SU-DHL-6 (cell line): Measurements from ENCODE around the gene ZNF516.

Source experiments
- H2AFZ ChIP-seq: fragments of 200-600 bp; sonication (generic); 2 replicates; pipeline ENCODE4 v1.6.1; 2014; ENCODE audit warnings: low read depth, mild to moderate bottlenecking, moderate library complexity, mixed read lengths, antibody characterized with exemption, low read length; ENCODE audit not compliant: severe bottlenecking
- H3F3A ChIP-seq: fragments of 200-600 bp; shearing (Covaris generic); 2 replicates; pipeline ENCODE4 v1.6.0; 2016; ENCODE audit warnings: antibody characterized with exemption, mild to moderate bottlenecking; ENCODE audit not compliant: insufficient read depth
- H3K27ac ChIP-seq: fragments of 200-600 bp; sonication (generic); 2 replicates; pipeline ENCODE4 v1.5.1; 2016; ENCODE audit warnings: low read depth, mild to moderate bottlenecking, low read length, moderate library complexity, mixed read lengths
- H3K27me3 ChIP-seq: fragments of 200-600 bp; sonication (generic), shearing (Covaris generic); 2 replicates; pipeline ENCODE4 v1.6.0; 2014; ENCODE audit warnings: mild to moderate bottlenecking, low read length
- H3K36me3 ChIP-seq: fragments of 200-600 bp; sonication (generic); 2 replicates; pipeline ENCODE4 v1.6.1; 2014; ENCODE audit warnings: mild to moderate bottlenecking, low read length, mixed read lengths
- H3K4me2 ChIP-seq: fragments of 300-600, 200-600 bp; shearing (Covaris generic), sonication (generic); 2 replicates; pipeline ENCODE4 v1.6.0; 2014; ENCODE audit warnings: low read length, low read depth, mild to moderate bottlenecking; ENCODE audit not compliant: poor library complexity, severe bottlenecking
- H3K4me3 ChIP-seq: fragments of 200-600 bp; sonication (generic); 2 replicates; pipeline ENCODE4 v1.5.1; 2014; ENCODE audit warnings: antibody characterized with exemption, low read length, mild to moderate bottlenecking, mixed read lengths; ENCODE audit not compliant: insufficient read depth, poor library complexity, severe bottlenecking
- H3K79me2 ChIP-seq: fragments of 200-600 bp; sonication (generic); 2 replicates; pipeline ENCODE4 v1.6.1; 2014; ENCODE audit warnings: mild to moderate bottlenecking, low read length, moderate library complexity; ENCODE audit not compliant: insufficient read depth
- H3K9ac ChIP-seq: fragments of 200-600 bp; sonication (generic); 2 replicates; pipeline ENCODE4 v1.7.0; 2014; ENCODE audit warnings: mild to moderate bottlenecking, low read length
- H3K9me2 ChIP-seq: fragments of 200-600 bp; sonication (generic); replicated peaks from 2 replicates; pipeline ENCODE4 v1.6.1; 2014; ENCODE audit warnings: low read length; ENCODE audit not compliant: insufficient read depth
- H3K9me3 ChIP-seq: fragments of 200-600 bp; sonication (generic); 2 replicates; pipeline ENCODE4 v1.6.1; 2014; ENCODE audit warnings: low read length, mixed read lengths; ENCODE audit not compliant: insufficient read depth
- H4K20me1 ChIP-seq: fragments of 200-600 bp; sonication (generic); 2 replicates; pipeline ENCODE4 v1.6.1; 2014; ENCODE audit warnings: low read depth, mild to moderate bottlenecking, antibody characterized with exemption, low read length, moderate library complexity, mixed read lengths
- CTCF ChIP-seq: fragments of 200-600 bp; sonication (generic); IDR thresholded peaks from one replicate; pipeline ENCODE4 v1.5.1; 2017; ENCODE audit warnings: antibody characterized with exemption, mild to moderate bottlenecking, low read length, moderate library complexity; ENCODE audit not compliant: insufficient read depth, poor library complexity, severe bottlenecking
- EZH2phosphoT487 ChIP-seq: fragments of 200-600 bp; sonication (generic), shearing (Covaris generic); conservative IDR thresholded peaks from 2 replicates; pipeline ENCODE4 v1.6.1; 2018; ENCODE audit warnings: mild to moderate bottlenecking, antibody characterized with exemption, low read length, moderate library complexity, mixed read lengths

The ZNF516 gene

GRCh38 chr18:76382275-76382674, 112.8 kb downstream of the ZNF516 start:
- Histone ChIP-seq H3K4me3 (no peak overlapping the region), H3K79me2 (peaks cover 27% of the 10 kb centered on the region; the same call in 1 of the 2 replicates), H3K27ac (no peak overlapping the region), H2AFZ (no peak overlapping the region), H3K9ac (no peak overlapping the region), H3K36me3 (no peaks in the 10 kb centered on the region), H3K27me3 (no peaks in the 10 kb centered on the region), H4K20me1 (no peaks in the 10 kb centered on the region; the same call in 1 of the 2 replicates), H3F3A (no peaks in the 10 kb centered on the region), H3K9me2 (no peaks in the 10 kb centered on the region), H3K9me3 (no peaks in the 10 kb centered on the region), H3K4me2 (no peak overlapping the region)
- TF ChIP-seq EZH2phosphoT487: no peak
- TF ChIP-seq CTCF: no peak

- H4K20me1 ChIP-seq: no peaks in the 10 kb centered on the region; the same call in 1 of the 2 replicates
- H3K36me3 ChIP-seq: no peaks in the 10 kb centered on the region
- H3K9me2 ChIP-seq: no peaks in the 10 kb centered on the region
- H2AFZ ChIP-seq: no peak overlapping the region
- H3K27ac ChIP-seq: no peak overlapping the region
- H3K79me2 ChIP-seq: peaks cover 15% of the 10 kb centered on the region; the same call in 1 of the 2 replicates
- no peaks in the 10 kb centered on the region for H3F3A ChIP-seq
- no peak overlapping the region for H3K4me2 ChIP-seq
- no peaks in the 10 kb centered on the region for H3K27me3 ChIP-seq
- no peak for TF ChIP-seq EZH2phosphoT487
- TF ChIP-seq CTCF: peak; percentile 54
- H3K9me3 ChIP-seq: no peaks in the 10 kb centered on the region
- no peak overlapping the region for H3K9ac ChIP-seq
- no peak overlapping the region for H3K4me3 ChIP-seq
These were observed 114.1 kb downstream of the ZNF516 start for GRCh38 chr18:76380791-76381405.

GRCh38 chr18:76380127-76380729, 114.8 kb downstream of the ZNF516 start:
- no peak overlapping the region for H3K27ac ChIP-seq
- H2AFZ ChIP-seq: no peak overlapping the region
- H3K27me3 ChIP-seq: no peaks in the 10 kb centered on the region
- no peaks in the 10 kb centered on the region for H3K9me3 ChIP-seq
- no peaks in the 10 kb centered on the region for H3F3A ChIP-seq
- H3K4me3 ChIP-seq: no peak overlapping the region
- no peak for TF ChIP-seq CTCF
- TF ChIP-seq EZH2phosphoT487: no peak
- H4K20me1 ChIP-seq: no peaks in the 10 kb centered on the region; the same call in 1 of the 2 replicates
- H3K9ac ChIP-seq: no peak overlapping the region
- H3K79me2 ChIP-seq: peaks cover 8% of the 10 kb centered on the region; the same call in 1 of the 2 replicates
- H3K9me2 ChIP-seq: no peaks in the 10 kb centered on the region
- H3K36me3 ChIP-seq: no peaks in the 10 kb centered on the region
- no peak overlapping the region for H3K4me2 ChIP-seq
